Astrocyte of the spinal cord (primary cell): Measurements from ENCODE around the gene OR1J2.

Source experiments
- DNase-seq: peaks from one replicate; pipeline ENCODE4 v3.0.0; 2011; ENCODE audit warnings: low read depth, low spot score
- H3K4me3 ChIP-seq: 2 replicates; pipeline ENCODE4 v1.5.1; 2011; ENCODE audit warnings: low read depth, mild to moderate bottlenecking, low read length, moderate library complexity
- CTCF ChIP-seq: IDR thresholded peaks from 2 replicates; pipeline ENCODE4 v1.5.1; 2012; ENCODE audit warnings: low read depth, mild to moderate bottlenecking, low read length, inconsistent platforms
- in situ Hi-C: cut with HindIII; loops from 2 replicates; pipeline ENCODE4 v1.10.0; 2017; ENCODE audit warnings: low sequenced_read_pairs

Gene OR1J2, protein sequence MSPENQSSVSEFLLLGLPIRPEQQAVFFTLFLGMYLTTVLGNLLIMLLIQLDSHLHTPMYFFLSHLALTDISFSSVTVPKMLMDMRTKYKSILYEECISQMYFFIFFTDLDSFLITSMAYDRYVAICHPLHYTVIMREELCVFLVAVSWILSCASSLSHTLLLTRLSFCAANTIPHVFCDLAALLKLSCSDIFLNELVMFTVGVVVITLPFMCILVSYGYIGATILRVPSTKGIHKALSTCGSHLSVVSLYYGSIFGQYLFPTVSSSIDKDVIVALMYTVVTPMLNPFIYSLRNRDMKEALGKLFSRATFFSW

GRCh38 chr9:122510502-122510901 is at the start of gene OR1J2:
Gene OR1J2, plus strand, starts transcription at chr9:122510802. Its CDS starts 0 bp downstream, at chr9:122510802.
- TF ChIP-seq CTCF: no peak
- DNase-seq: no peak
- in situ Hi-C loops: no loop called here
- H3K4me3 ChIP-seq: no peak within 1 kb of the TSS

GRCh38 chr9:122463828-122464632 is 46.6 kb upstream of the OR1J2 start:
- no peak for DNase-seq
- TF ChIP-seq CTCF: peak; percentile 15
- peak overlapping the region; percentile 34 for H3K4me3 ChIP-seq
- in situ Hi-C loops: no loop called here

DNA sequence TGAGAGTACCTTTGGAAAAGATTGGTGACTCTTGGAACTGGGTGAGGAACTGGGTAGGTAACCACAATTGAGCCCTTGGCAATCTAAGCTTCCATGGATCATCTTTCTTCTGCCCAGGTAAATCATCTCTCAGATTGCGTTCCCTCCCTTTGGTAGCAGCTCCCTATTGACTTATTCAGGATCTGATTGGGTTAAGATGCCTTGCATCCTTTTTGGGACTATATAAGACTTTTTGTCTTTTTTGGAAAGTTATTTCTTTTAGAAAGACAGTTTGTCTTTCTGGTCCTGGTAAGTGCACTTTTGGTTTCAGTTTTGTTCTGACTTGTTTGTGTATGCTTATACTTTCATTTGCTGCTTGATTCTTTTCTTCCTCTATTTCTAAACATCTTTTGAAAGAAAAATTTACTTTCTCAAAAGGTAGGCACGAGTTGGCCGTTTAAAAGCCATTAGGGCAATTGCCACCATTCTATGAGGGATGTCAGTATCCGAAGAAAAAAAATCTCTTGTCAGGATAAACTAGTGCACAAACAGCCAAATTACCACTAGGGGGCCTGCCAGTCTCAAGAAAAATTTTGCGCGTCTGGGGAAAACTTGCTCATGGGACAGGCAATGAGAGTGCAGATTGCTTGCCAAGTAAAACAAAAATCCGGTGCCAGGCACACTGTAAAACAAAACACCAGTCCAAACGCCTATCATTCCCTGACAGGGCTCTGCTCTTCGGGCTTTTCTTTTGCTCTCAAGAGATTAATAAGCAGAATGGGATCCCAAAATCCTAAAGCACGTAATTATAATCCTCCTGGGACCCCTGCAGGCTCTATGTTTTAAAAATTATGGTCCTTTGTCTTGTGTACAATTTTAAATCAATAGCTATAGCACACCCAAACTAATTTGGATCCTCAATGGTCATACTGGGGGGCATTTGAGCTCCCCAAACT is 45.7 kb upstream of the OR1J2 start:
- TF ChIP-seq CTCF: peak; percentile 83
- peak overlapping the region; percentile 34 for H3K4me3 ChIP-seq
- peak; percentile 86 for DNase-seq
- in situ Hi-C loops: no loop called here

GRCh38 chr9:122466456-122466855 is 44.1 kb upstream of the OR1J2 start:
- H3K4me3 ChIP-seq: no peak overlapping the region
- TF ChIP-seq CTCF: no peak
- no peak for DNase-seq
- in situ Hi-C loops: no loop called here

- no peak for TF ChIP-seq CTCF
- DNase-seq: no peak
- no peak overlapping the region for H3K4me3 ChIP-seq
- in situ Hi-C loops: no loop called here
Measured at GRCh38 chr9:122468735-122469134, 41.9 kb upstream of the OR1J2 start.

- no peak overlapping the region for H3K4me3 ChIP-seq
- in situ Hi-C loops: no loop called here
Measured at GRCh38 chr9:122474561-122474960, 36.0 kb upstream of the OR1J2 start.

More at GRCh38 chr9:122474561-122474960, 36.0 kb upstream of the OR1J2 start:
- no peak for DNase-seq
- no peak for TF ChIP-seq CTCF
